HepG2 (cell line): ENCODE results near the gene ZNF488. TPM values are rescaled to one million over a fixed set of nuclear protein-coding genes. Genes with fewer than 3 reads are reported as not detected.

Experiments
- ATAC-seq: fragments of 200-7000 bp; cut with Tn5 transposase; 3 replicates; pipeline ENCODE4 v1.9.1; 2020; ENCODE audit warnings: mild to moderate bottlenecking, moderate library complexity
- BruUV-seq: library from RNA; stranded (reverse); fragments of 400-500 nt; replicated peaks from 2 replicates; lab custom pipeline; 2021; lab: Mats Ljungman, UMichigan
- CTCF ChIA-PET: fragments of 300-600 bp; formaldehyde crosslinking; extraction: SDS; loops from one replicate; lab custom pipeline; 2021; ENCODE audit warnings: low total read pairs, inconsistent platforms, low intra/inter-chr PET ratio; lab: Yijun Ruan, JAX
- POLR2A ChIA-PET: fragments of 350-600 bp; sonication (Branson Sonifier 250); formaldehyde crosslinking; loops from one replicate; lab custom pipeline; 2020; ENCODE audit warnings: antibody characterized with exemption, inconsistent platforms; lab: Yijun Ruan, JAX
- DNase-seq: peaks from one replicate; pipeline ENCODE4 v3.0.0-alpha.2; 2015; ENCODE audit warnings: low spot score
- FAIRE-seq: peaks from 3 replicates; lab custom pipeline; 2011; peaks lifted over from hg19 to GRCh38; lab: Jason Lieb, UNC
- H2AFZ ChIP-seq: one replicate; pipeline ENCODE4 v1.6.1; 2011; ENCODE audit warnings: low read length, inconsistent platforms
- H3K27ac ChIP-seq: fragments of 300-600 bp; 3 replicates; pipeline ENCODE4 v1.8.0; 2011; ENCODE audit warnings: mixed run types, mild to moderate bottlenecking, mixed read lengths, low read length, inconsistent platforms; ENCODE audit not compliant: insufficient read depth; ENCODE audit errors: extremely low read length
- H3K27me3 ChIP-seq, 2 experiments: fragments of 200-600 bp in 1 of 2; 2 replicates in 1 of 2; 3 replicates in 1 of 2; pipeline versions ENCODE4 v1.6.0 to v1.8.0; 2011; ENCODE audit warnings: low read length in 2 of 2, mild to moderate bottlenecking in 2 of 2, moderate library complexity in 2 of 2, inconsistent platforms in 1 of 2; ENCODE audit not compliant: insufficient read depth in 2 of 2, control insufficient read depth in 1 of 2
- H3K36me3 ChIP-seq, 2 experiments: fragments of 200-600 bp in 1 of 2; replicated peaks in 1 of 2; 2 replicates in 1 of 2; 3 replicates in 1 of 2; pipeline versions ENCODE4 v1.5.1 to v1.8.0; 2011; ENCODE audit warnings: low read length in 2 of 2, inconsistent platforms in 1 of 2; ENCODE audit not compliant: insufficient read depth in 2 of 2, control insufficient read depth in 1 of 2
- H3K4me1 ChIP-seq: 2 replicates; pipeline ENCODE4 v1.5.1; 2012; ENCODE audit warnings: low read length, inconsistent platforms; ENCODE audit not compliant: insufficient read depth
- H3K4me2 ChIP-seq: 2 replicates; pipeline ENCODE4 v1.6.0; 2011; ENCODE audit warnings: low read depth, low read length, inconsistent platforms
- H3K4me3 ChIP-seq, 3 experiments: fragments of 200-600 bp in 1 of 3; sonication (generic), shearing (Covaris generic) in 1 of 3; replicated peaks in 1 of 3; 2 replicates each; pipeline ENCODE4 v1.5.1; 2011 to 2016; ENCODE audit warnings: low read length in 3 of 3, inconsistent platforms in 2 of 3, low read depth in 2 of 3, mild to moderate bottlenecking in 2 of 3, control low read depth in 1 of 3, mixed read lengths in 1 of 3; ENCODE audit not compliant: insufficient read depth in 1 of 3
- H3K79me2 ChIP-seq: one replicate; pipeline ENCODE4 v1.6.1; 2011; ENCODE audit warnings: low read length, inconsistent platforms; ENCODE audit not compliant: insufficient read depth
- H3K9ac ChIP-seq: 2 replicates; pipeline ENCODE4 v1.6.0; 2011; ENCODE audit warnings: mild to moderate bottlenecking, low read depth, low read length, inconsistent platforms; ENCODE audit not compliant: insufficient read depth
- H3K9me3 ChIP-seq: 2 replicates; pipeline ENCODE4 v1.5.1; 2012; ENCODE audit warnings: mild to moderate bottlenecking, low read length
- H4K20me1 ChIP-seq: 2 replicates; pipeline ENCODE4 v1.6.0; 2011; ENCODE audit warnings: inconsistent platforms, mild to moderate bottlenecking, low read length, moderate library complexity; ENCODE audit not compliant: insufficient read depth
- BCL6 ChIP-seq: IDR thresholded peaks from 2 replicates; pipeline ENCODE4 v1.6.1; 2016; ENCODE audit warnings: missing genetic modification reagents, missing compliant biosample characterization
- BORCS8-MEF2B ChIP-seq: sonication (generic); formaldehyde crosslinking; IDR thresholded peaks from 2 replicates; pipeline ENCODE4 v1.8.0; 2022; ENCODE audit warnings: mild to moderate bottlenecking, missing genetic modification reagents
- EHMT2 ChIP-seq: fragments of 200-600 bp; sonication (generic); IDR thresholded peaks from 2 replicates; pipeline ENCODE4 v1.7.0; 2017; ENCODE audit warnings: antibody characterized with exemption, low read depth, low read length, borderline replicate concordance
- HES4 ChIP-seq: sonication (generic); formaldehyde crosslinking; IDR thresholded peaks from 2 replicates; pipeline ENCODE4 v1.9.0; 2021; ENCODE audit warnings: mild to moderate bottlenecking, missing genetic modification reagents, borderline replicate concordance
- HINFP ChIP-seq: sonication (generic); formaldehyde crosslinking; IDR thresholded peaks from 2 replicates; pipeline ENCODE4 v1.4.0; 2020; ENCODE audit warnings: low read depth, mild to moderate bottlenecking, missing genetic modification reagents
- MAZ ChIP-seq, 2 experiments: sonication (generic) in 1 of 2; formaldehyde crosslinking in 1 of 2; IDR thresholded peaks; 2 replicates each; pipeline versions ENCODE4 v1.5.0 to v1.6.1; 2012 to 2020; ENCODE audit warnings: low read depth in 2 of 2, mild to moderate bottlenecking in 2 of 2, borderline replicate concordance in 1 of 2, improper control_type of control experiment in 1 of 2, low read length in 1 of 2, missing genetic modification reagents in 1 of 2, moderate library complexity in 1 of 2
- SNAPC4 ChIP-seq: sonication (generic); formaldehyde crosslinking; IDR thresholded peaks from 2 replicates; pipeline ENCODE4 v1.4.0; 2020; ENCODE audit warnings: mild to moderate bottlenecking, missing genetic modification reagents
- STAG1 ChIP-seq: sonication (generic); formaldehyde crosslinking; IDR thresholded peaks from 2 replicates; pipeline ENCODE4 v1.4.0; 2020; ENCODE audit warnings: missing genetic modification reagents
- ZFAT ChIP-seq: sonication (generic); formaldehyde crosslinking; conservative IDR thresholded peaks from 2 replicates; pipeline ENCODE4 v1.8.1; 2023; ENCODE audit warnings: missing genetic modification reagents, inconsistent platforms
- ZNF143 ChIP-seq: sonication (generic); formaldehyde crosslinking; IDR thresholded peaks from 2 replicates; pipeline ENCODE4 v1.4.0; 2020; ENCODE audit warnings: missing genetic modification reagents
- ZNF329 ChIP-seq: sonication (generic); formaldehyde crosslinking; IDR thresholded peaks from 2 replicates; pipeline ENCODE4 v1.9.0; 2021; ENCODE audit warnings: low read depth, mild to moderate bottlenecking, missing genetic modification reagents
- ZNF598 ChIP-seq: sonication (generic); formaldehyde crosslinking; IDR thresholded peaks from 2 replicates; pipeline ENCODE4 v1.5.1; 2020; ENCODE audit warnings: mild to moderate bottlenecking, missing genetic modification reagents, borderline replicate concordance
- WGBS: methylation state at CpG from one replicate; pipeline ENCODE4 v1.1.6; 2017; ENCODE audit warnings: low lambda C conversion rate; 5-methylcytosine and 5-hydroxymethylcytosine counted together
- in situ Hi-C: cut with HindIII; loops from 2 replicates; pipeline ENCODE4 v1.10.0; 2017; ENCODE audit warnings: low pct_unique_long_range_greater_than_20kb; ENCODE audit not compliant: extremely low pct_ligation_motif_present
- intact Hi-C: fragments of 100-400 bp; cut with micrococcal nuclease; formaldehyde crosslinking; loops from one replicate; pipeline ENCODE4 v1.10.0; 2022; ENCODE audit not compliant: unreplicated experiment
- polyA plus RNA-seq, 8 experiments: library from polyadenylated mRNA; depleted of rRNA in 3 of 8; stranded (reverse) in 7 of 8; unstranded in 1 of 8; fragments of >200 nt; fragmentation: Illumina TruSeq in 4 of 8; extraction: Trizol in 4 of 8; gene quantifications; 2 replicates each; pipeline versions ENCODE4 v1.2.1 to v1.2.3, GENCODE V29; 2011 to 2016; ENCODE audit warnings: low read depth in 4 of 8, missing spikeins in 1 of 8, mixed read lengths in 1 of 8; ENCODE audit not compliant: insufficient read depth in 1 of 8
- total RNA-seq, 5 experiments: library from RNA; depleted of rRNA; stranded (reverse); fragments of >200 nt; fragmentation: Illumina TruSeq; extraction: Trizol; gene quantifications; 2 replicates each; pipeline ENCODE4 v1.2.3, GENCODE V29; 2016; ENCODE audit warnings: low read depth in 1 of 5

ZNF488 gene
- total and polyA plus RNA-seq, 2 of the 13 experiments (the other 11 are each of a cell fraction or from before 2014, with no cell fraction given): 0.13 to 0.15 TPM

GRCh38 chr10:47379901-47380300 lies 4.2 kb downstream of the ZNF488 start:
- H4K20me1 ChIP-seq: no peaks in the 10 kb centered on the region
- intact Hi-C loops: no loop called here
- 30% methylated on average over 10 of the region's 11 CpGs for WGBS
- DNase-seq (no peak), ATAC-seq (no peak), FAIRE-seq (no peak)
- peaks cover 30% of the 10 kb centered on the region for H3K4me1 ChIP-seq
- no peak overlapping the region for H3K4me2 ChIP-seq
- no peak overlapping the region for H3K4me3 ChIP-seq
- no peak for TF ChIP-seq EHMT2
- no peak for TF ChIP-seq ZFAT (CRISPR knock-in tag)
- TF ChIP-seq ZNF598 (CRISPR knock-in tag): no peak
- TF ChIP-seq MAZ (IDR thresholded peaks at IDR 0.05; ENCODE audit: borderline replicate concordance, low read depth, low read length): no peak
- TF ChIP-seq MAZ (CRISPR knock-in tag; IDR thresholded peaks at IDR 0.05; ENCODE audit: low read depth): no peak
- no peak for TF ChIP-seq HINFP (CRISPR knock-in tag)
- TF ChIP-seq BCL6 (CRISPR knock-in tag): no peak
- TF ChIP-seq ZNF143 (CRISPR knock-in tag): no peak
- TF ChIP-seq HES4 (CRISPR knock-in tag): no peak
- no peak for TF ChIP-seq BORCS8-MEF2B (CRISPR knock-in tag)
- TF ChIP-seq ZNF329 (CRISPR knock-in tag): no peak
- no peak for TF ChIP-seq SNAPC4 (CRISPR knock-in tag)
- no peak for TF ChIP-seq STAG1 (CRISPR knock-in tag)
- H3K27me3 ChIP-seq: peaks cover 3 to 8% of the 10 kb centered on the region in 2 experiments; a peak in 4 of 5 replicates
- no peaks in the 10 kb centered on the region for H3K79me2 ChIP-seq
- POLR2A ChIA-PET: no interaction called here
- no peaks in the 10 kb centered on the region for H3K9me3 ChIP-seq
- H3K9ac ChIP-seq: no peak overlapping the region
- CTCF ChIA-PET: no interaction called here
- in situ Hi-C loops: loop anchor here (5.0 to 10.0 kb wide), 2 partner anchors 1098 to 1275 kb away; no protein-coding TSS in a partner anchor
- H3K27ac ChIP-seq: no peak overlapping the region
- H3K36me3 ChIP-seq: no peaks in the 10 kb centered on the region
- BruUV-seq: no TSS peak
- H2AFZ ChIP-seq: no peak overlapping the region
